Caco-2 (cell line): Measurements from ENCODE around the gene SRRM4. TPM values are rescaled to one million over a fixed set of nuclear protein-coding genes. Genes with fewer than 3 reads are reported as not detected.

ENCODE experiments used
- BruUV-seq: library from RNA; stranded (reverse); fragments of 400-500 nt; replicated peaks from 2 replicates; lab custom pipeline; 2021; lab: Mats Ljungman, UMichigan
- CTCF ChIA-PET: fragments of 300-600 bp; sonication (Branson Sonifier 250); formaldehyde crosslinking; loops from one replicate; lab custom pipeline; 2022; ENCODE audit warnings: antibody characterized with exemption; lab: Charles Lee
- POLR2A ChIA-PET: fragments of 300-600 bp; sonication (Branson Sonifier 250); formaldehyde crosslinking; loops from one replicate; lab custom pipeline; 2022; ENCODE audit warnings: antibody characterized with exemption; lab: Charles Lee
- DNase-seq, 2 experiments: peaks; one replicate each; pipeline versions ENCODE4 v3.0.0 to v3.0.0-alpha.2; 2020 to 2022
- H3K27me3 ChIP-seq: replicated peaks from 2 replicates; pipeline ENCODE4 v1.6.0; 2011; ENCODE audit warnings: low read length; ENCODE audit not compliant: control insufficient read depth, insufficient read depth
- H3K36me3 ChIP-seq: 2 replicates; pipeline ENCODE4 v1.5.1; 2011; ENCODE audit warnings: low read length; ENCODE audit not compliant: control insufficient read depth, insufficient read depth
- H3K4me1 ChIP-seq: fragments of 250-450 bp; sonication (Bioruptor Pico); 2 replicates; pipeline ENCODE4 v1.5.1; 2020; ENCODE audit warnings: mild to moderate bottlenecking
- H3K4me3 ChIP-seq: 2 replicates; pipeline ENCODE4 v1.5.1; 2011; ENCODE audit warnings: low read depth, mild to moderate bottlenecking, control low read depth, low read length
- H3K9me3 ChIP-seq: fragments of 250-450 bp; sonication (Bioruptor Pico); 2 replicates; pipeline ENCODE4 v1.5.1; 2020; ENCODE audit warnings: mild to moderate bottlenecking, moderate library complexity
- H3K27ac Mint-ChIP-seq: one replicate; pipeline ENCODE4 v1.8.0; 2022; ENCODE audit warnings: mixed read lengths; ENCODE audit not compliant: unreplicated experiment
- H3K27me3 Mint-ChIP-seq: one replicate; pipeline ENCODE4 v1.8.0; 2022; ENCODE audit warnings: mixed read lengths; ENCODE audit not compliant: insufficient read depth, unreplicated experiment
- H3K36me3 Mint-ChIP-seq: one replicate; pipeline ENCODE4 v1.8.0; 2022; ENCODE audit warnings: mild to moderate bottlenecking, mixed read lengths; ENCODE audit not compliant: insufficient read depth, unreplicated experiment
- H3K4me1 Mint-ChIP-seq: one replicate; pipeline ENCODE4 v1.8.0; 2022; ENCODE audit warnings: low read depth, mixed read lengths; ENCODE audit not compliant: unreplicated experiment
- H3K4me3 Mint-ChIP-seq: one replicate; pipeline ENCODE4 v1.8.0; 2022; ENCODE audit warnings: mild to moderate bottlenecking, moderate library complexity, mixed read lengths; ENCODE audit not compliant: unreplicated experiment
- H3K9me3 Mint-ChIP-seq: one replicate; pipeline ENCODE4 v1.8.0; 2022; ENCODE audit warnings: mixed read lengths; ENCODE audit not compliant: unreplicated experiment
- intact Hi-C: fragments of 100-400 bp; cut with micrococcal nuclease; formaldehyde crosslinking; loops from one replicate; pipeline ENCODE4 v1.10.0; 2022; ENCODE audit not compliant: unreplicated experiment
- total RNA-seq: library from RNA; stranded (reverse); gene quantifications from 2 replicates; pipeline ENCODE4 v1.2.3, GENCODE V29; 2022
- TF ChIP-seq, protein P1 (sequence below), 2 experiments: fragments of 200-600 bp in 1 of 2; IDR thresholded peaks; 1 replicate in 1 of 2; 2 replicates in 1 of 2; pipeline versions ENCODE4 v1.5.1 to v1.8.0; 2011 to 2022; ENCODE audit warnings: antibody characterized with exemption in 1 of 2, control low read depth in 1 of 2, inconsistent platforms in 1 of 2, low read depth in 1 of 2, low read length in 1 of 2, mild to moderate bottlenecking in 1 of 2, moderate library complexity in 1 of 2; ENCODE audit not compliant: insufficient read depth in 1 of 2, severe bottlenecking in 1 of 2, unreplicated experiment in 1 of 2

The SRRM4 gene
- total RNA-seq, 1 experiment from 2014 or later: not detected

DNA sequence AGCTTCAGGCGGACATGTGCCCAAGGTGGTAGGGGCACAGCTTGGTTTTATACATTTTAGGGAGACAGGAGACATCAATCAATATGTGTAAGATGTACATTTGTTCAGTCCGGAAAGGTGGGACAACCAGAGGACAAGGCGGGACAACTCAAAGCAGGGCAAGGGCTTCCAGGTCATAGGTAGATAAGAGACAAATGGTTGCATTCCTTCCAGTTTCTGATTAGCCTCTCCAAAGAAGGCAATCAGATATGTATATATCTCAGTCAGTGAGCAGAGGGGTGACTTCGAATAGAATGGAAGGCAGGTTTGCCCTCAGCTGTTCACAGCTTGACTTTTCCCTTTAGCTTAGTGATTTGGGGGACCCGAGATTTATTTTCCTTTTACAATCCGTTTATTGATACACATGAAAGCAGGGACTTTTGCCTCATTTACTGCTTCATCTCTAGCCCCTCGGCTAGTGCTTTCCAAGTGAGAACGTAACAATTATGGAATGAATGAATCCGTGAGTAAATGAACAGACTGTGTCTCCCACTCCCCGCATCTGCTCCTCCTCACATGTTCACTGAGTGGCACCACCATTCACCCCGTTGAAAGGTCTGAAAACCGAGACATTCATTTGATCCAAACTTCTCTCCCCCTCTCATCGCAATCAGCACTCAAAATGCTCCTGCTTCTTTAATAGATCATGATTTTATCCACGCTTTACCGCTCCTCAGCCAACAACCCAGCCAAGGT is 190.5 kb downstream of the SRRM4 start:
- Mint-ChIP-seq H3K9me3 (no peaks in the 10 kb centered on the region), H3K36me3 (peaks cover 6% of the 10 kb centered on the region), H3K4me1 (peaks cover 48% of the 10 kb centered on the region), H3K27me3 (no peaks in the 10 kb centered on the region), H3K4me3 (no peak overlapping the region), H3K27ac (peak overlapping the region; percentile 85)
- CTCF ChIA-PET: no interaction called here
- Histone ChIP-seq H3K27me3 (no peaks in the 10 kb centered on the region), H3K4me1 (peaks cover 56% of the 10 kb centered on the region), H3K9me3 (no peaks in the 10 kb centered on the region), H3K36me3 (no peaks in the 10 kb centered on the region), H3K4me3 (no peak overlapping the region)
- TF ChIP-seq, protein P1, sequence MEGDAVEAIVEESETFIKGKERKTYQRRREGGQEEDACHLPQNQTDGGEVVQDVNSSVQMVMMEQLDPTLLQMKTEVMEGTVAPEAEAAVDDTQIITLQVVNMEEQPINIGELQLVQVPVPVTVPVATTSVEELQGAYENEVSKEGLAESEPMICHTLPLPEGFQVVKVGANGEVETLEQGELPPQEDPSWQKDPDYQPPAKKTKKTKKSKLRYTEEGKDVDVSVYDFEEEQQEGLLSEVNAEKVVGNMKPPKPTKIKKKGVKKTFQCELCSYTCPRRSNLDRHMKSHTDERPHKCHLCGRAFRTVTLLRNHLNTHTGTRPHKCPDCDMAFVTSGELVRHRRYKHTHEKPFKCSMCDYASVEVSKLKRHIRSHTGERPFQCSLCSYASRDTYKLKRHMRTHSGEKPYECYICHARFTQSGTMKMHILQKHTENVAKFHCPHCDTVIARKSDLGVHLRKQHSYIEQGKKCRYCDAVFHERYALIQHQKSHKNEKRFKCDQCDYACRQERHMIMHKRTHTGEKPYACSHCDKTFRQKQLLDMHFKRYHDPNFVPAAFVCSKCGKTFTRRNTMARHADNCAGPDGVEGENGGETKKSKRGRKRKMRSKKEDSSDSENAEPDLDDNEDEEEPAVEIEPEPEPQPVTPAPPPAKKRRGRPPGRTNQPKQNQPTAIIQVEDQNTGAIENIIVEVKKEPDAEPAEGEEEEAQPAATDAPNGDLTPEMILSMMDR (IDR thresholded peaks at IDR 0.05; ENCODE audit: insufficient read depth in 1 of 2, low read depth in 1 of 2, low read length in 1 of 2, severe bottlenecking in 1 of 2, unreplicated experiment in 1 of 2): no peak
- intact Hi-C loops: loop anchor here (10.0 kb wide), 1 partner anchor 63 kb away; no protein-coding TSS in a partner anchor
- POLR2A ChIA-PET: no interaction called here
- DNase-seq: peak; percentile 32 to 65
- BruUV-seq: no TSS peak

DNA sequence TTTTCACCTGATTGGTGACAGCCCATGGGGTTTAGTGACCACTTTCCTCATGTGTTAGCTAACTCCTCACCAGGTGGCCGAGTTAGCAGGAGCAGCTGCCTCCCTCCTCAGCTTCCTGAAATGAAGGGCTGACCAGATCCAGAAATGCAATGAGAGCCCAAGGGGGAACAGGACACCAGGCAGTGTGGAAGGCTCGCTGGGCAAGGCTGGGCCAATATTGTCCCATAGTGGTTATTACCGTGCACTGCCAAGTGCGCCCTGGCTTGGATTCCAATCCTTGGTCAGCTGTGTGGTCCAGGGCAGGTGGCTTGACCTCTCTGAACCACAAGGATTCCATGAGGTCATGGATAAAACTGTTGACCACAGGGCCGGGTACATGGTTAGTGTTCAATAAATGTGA is 193.7 kb downstream of the SRRM4 start:
- Mint-ChIP-seq H3K27ac (no peak overlapping the region), H3K36me3 (peaks cover 13% of the 10 kb centered on the region), H3K4me3 (no peak overlapping the region), H3K27me3 (no peaks in the 10 kb centered on the region), H3K4me1 (peaks cover 42% of the 10 kb centered on the region), H3K9me3 (no peaks in the 10 kb centered on the region)
- Histone ChIP-seq H3K4me1 (peaks cover 54% of the 10 kb centered on the region), H3K27me3 (no peaks in the 10 kb centered on the region), H3K9me3 (no peaks in the 10 kb centered on the region), H3K4me3 (no peak overlapping the region), H3K36me3 (no peaks in the 10 kb centered on the region)
- POLR2A ChIA-PET: no interaction called here
- intact Hi-C loops: loop anchor here (5.0 to 10.0 kb wide), 2 partner anchors 58 to 60 kb away; no protein-coding TSS in a partner anchor
- TF ChIP-seq, protein P1 (IDR thresholded peaks at IDR 0.05; ENCODE audit: insufficient read depth in 1 of 2, low read depth in 1 of 2, low read length in 1 of 2, severe bottlenecking in 1 of 2, unreplicated experiment in 1 of 2): no peak
- no peak for DNase-seq
- no TSS peak for BruUV-seq
- CTCF ChIA-PET: no interaction called here

DNA sequence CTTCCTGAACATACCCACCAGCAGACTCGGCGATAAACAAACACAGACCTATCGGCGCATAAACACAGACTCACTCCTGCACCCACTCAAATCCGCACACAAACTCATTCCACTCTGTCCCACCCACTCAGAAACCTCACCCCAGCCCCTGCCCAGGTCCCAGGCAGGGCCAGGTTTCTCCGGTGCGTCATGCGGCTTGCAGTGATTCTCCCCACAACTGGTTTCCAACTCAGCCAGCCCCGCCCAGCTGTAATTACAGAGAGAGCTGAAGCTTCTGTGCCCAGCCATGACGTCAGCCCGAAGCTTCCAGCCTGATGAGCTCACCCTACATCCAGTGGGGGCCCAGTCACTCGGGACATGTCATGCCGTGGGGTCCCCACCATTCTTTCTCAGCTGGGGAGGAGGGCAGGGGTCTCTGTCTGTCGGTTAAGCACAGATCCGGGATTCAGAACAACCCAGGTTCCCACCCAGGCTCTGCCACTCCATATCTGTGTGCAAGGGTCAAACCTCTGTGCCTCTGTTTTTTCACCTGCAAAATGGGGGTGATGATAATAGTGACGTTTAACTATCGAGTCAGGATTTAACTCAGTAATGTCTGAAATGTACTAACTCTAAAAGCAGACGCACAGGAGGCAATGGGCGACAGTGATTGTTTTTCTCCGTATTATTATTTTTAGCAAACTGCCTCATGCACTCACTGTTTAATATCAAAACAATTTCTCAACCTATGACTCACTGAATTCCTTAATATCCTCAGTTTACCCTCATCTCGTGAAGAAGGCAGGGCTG is 195.1 kb downstream of the SRRM4 start:
- intact Hi-C loops: loop anchor here (5.0 to 10.0 kb wide), 2 partner anchors 58 to 59 kb away; no protein-coding TSS in a partner anchor
- Mint-ChIP-seq H3K4me1 (peaks cover 41% of the 10 kb centered on the region), H3K9me3 (no peaks in the 10 kb centered on the region), H3K4me3 (peak overlapping the region; percentile 46), H3K27me3 (no peaks in the 10 kb centered on the region), H3K36me3 (peaks cover 8% of the 10 kb centered on the region), H3K27ac (no peak overlapping the region)
- DNase-seq: peak; percentile 41 to 74
- Histone ChIP-seq H3K4me3 (no peak overlapping the region), H3K9me3 (no peaks in the 10 kb centered on the region), H3K27me3 (no peaks in the 10 kb centered on the region), H3K36me3 (no peaks in the 10 kb centered on the region), H3K4me1 (peaks cover 54% of the 10 kb centered on the region)
- BruUV-seq: no TSS peak
- CTCF ChIA-PET: no interaction called here
- TF ChIP-seq, protein P1 (IDR thresholded peaks at IDR 0.05; ENCODE audit: insufficient read depth in 1 of 2, low read depth in 1 of 2, low read length in 1 of 2, severe bottlenecking in 1 of 2, unreplicated experiment in 1 of 2): no peak
- POLR2A ChIA-PET: no interaction called here
